T47D (cell line): ENCODE data around the gene PLEKHG7.
"Not testable (repeated sequence)": the region's sequence is repeated elsewhere in the genome, so short reads cannot be mapped to it uniquely, and the experiment has no call there.

Source experiments
- DNase-seq, 2 experiments: peaks; one replicate each; pipeline versions ENCODE4 v3.0.0 to v3.0.0-alpha.2; 2011 to 2012; ENCODE audit warnings: low read depth in 1 of 2, low spot score in 1 of 2
- JUND ChIP-seq: IDR thresholded peaks from 2 replicates; pipeline ENCODE4 v1.6.1; 2012; ENCODE audit warnings: low read depth
- in situ Hi-C: cut with HindIII; loops from 2 replicates; pipeline ENCODE4 v1.10.0; 2016; ENCODE audit warnings: low sequenced_read_pairs, low pct_unique_long_range_greater_than_20kb

The PLEKHG7 gene

DNA sequence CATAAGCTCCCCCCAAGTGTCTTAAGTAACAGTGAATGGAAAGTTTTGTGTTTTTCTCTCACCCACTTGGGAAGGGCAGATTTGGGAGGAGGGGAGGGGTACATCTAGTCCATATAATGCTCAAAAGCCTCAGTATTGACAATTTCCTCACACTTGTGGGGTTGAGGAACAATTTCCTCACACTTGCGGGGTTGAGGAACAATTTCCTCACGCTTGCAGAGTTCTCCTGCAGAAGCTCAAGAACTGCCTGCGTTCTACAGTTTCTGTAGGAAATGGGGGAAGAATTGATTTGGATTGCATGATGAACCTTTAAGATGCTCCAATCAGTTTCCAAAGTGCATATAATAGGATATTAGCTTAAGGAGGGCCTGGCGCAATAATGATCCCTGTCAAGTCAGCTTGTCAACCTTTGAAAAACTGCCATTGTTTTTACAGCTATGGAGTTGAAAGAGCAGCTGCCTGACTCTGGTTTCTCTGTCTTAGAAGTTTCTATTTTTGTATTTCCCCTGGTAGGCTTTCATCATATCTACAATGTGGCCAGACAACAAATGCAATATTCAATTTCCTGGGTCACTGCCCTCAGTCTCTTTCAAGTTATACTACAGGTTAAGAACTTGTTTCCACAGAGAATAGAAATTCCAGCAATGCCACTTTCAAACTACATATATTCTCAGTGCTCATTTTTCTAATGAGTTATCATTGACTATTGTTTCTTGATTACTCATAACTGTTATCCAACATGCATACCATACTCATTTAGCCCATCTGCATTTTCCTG lies 66.5 kb downstream of the PLEKHG7 start:
- DNase-seq, result no peak
- no peak for TF ChIP-seq JUND
- in situ Hi-C loops, result no loop called here

DNA sequence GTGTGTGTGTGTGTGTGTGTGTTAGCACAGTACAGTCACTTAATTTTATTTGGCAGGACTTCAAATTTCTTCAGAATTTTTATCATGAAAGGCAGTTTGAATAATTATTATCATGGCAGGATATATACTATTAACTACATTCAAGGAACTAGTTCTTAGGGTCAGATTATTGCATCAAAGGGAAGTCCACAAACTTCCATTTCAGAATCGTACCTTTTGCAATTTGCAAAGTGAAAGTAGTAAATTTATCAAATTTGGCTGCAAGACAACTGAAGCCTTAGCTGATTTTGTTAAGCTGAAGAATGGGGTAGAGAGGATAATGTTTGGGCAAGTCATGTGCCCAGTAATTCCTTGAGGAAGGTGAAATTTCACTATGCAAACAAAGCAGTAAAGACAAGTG lies 68.2 kb downstream of the PLEKHG7 start:
- no peak for TF ChIP-seq JUND
- DNase-seq, result no peak
- in situ Hi-C loops, result no loop called here

GRCh38 chr12:92775416-92775815 lies 72.6 kb downstream of the PLEKHG7 start:
- in situ Hi-C loops, result no loop called here
- TF ChIP-seq JUND, result no peak
- DNase-seq, result no peak

DNA sequence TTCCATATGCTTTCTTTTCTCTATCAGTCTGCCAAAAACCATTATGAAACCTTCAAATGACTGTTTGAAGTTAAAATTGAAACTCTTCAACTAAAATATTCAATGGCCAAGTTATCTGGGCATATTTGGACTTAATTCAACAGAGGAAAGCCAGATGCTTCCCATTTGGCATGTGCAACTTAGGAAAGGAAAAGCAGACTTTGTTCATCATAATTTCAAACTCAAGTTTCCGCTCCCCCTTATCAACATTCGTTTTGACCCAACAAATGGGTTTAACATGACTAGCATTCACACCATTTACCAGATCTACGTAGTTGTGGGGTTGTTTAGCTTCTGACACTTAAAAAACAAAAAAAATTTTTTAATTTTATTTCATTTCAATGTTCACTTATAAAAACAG lies 75.7 kb downstream of the PLEKHG7 start:
- in situ Hi-C loops, result no loop called here

GRCh38 chr12:92779902-92780301 lies 77.1 kb downstream of the PLEKHG7 start:
- TF ChIP-seq JUND, result no peak
- in situ Hi-C loops, result no loop called here
- DNase-seq, result no peak

More for the DNA sequence above, 75.7 kb downstream of the PLEKHG7 start:
- no peak for TF ChIP-seq JUND
- DNase-seq, result no peak

DNA sequence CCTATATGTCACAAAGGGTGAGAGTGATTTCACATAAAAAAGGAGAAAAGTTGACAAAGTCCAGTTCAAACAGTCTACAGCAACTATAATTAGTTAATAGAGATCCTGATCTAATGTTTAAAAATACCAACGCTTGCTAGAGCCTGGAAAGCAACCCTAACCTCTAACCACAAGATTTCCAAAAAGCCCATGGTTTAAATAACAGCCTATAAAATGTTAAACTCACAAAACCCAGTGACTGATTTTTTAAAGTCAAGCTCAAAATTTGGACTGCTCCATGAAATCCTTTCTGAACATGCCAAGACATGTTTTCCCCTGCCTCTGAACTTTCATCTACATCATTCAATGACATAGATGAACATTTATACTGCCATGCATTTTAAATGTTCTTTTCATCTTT lies 81.6 kb downstream of the PLEKHG7 start:
- no peak for DNase-seq
- in situ Hi-C loops, result no loop called here
- no peak for TF ChIP-seq JUND

DNA sequence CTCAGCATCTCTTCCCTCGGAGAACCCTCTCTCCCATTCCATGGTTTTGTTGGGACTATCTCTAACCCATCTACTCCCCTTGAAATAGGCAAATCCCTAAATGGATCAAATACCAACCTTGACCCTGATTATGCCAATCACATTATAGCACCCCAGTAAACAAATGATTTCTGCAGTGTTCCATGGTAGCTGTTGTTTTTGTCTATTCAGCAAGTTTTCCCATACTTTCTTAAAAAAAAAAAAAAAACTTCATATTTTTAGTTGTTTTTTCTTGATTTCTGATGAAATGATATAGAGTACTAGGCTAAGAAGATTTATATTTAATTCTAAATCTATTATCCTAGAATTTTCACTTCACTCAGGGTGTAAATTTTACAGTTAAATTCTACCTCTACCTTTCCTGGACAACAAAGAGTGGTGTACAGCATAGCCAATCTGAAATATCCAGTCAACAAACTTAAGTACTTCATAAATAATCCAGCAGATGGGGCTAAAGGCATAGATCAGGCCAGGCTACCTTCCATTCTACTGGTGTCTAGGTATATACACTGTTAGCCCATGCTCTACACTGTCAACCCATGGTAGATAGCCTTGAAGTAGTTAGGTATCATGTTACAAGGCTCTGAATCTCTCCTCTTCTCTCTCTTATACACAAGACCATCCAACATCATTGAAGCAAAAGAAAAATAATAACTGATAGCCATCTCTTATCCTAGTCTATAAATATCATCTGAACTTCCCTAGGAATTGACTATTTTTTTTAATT lies 82.2 kb downstream of the PLEKHG7 start:
- in situ Hi-C loops, result no loop called here
- TF ChIP-seq JUND, result no peak
- peak; percentile 48 to 88 for DNase-seq

DNA sequence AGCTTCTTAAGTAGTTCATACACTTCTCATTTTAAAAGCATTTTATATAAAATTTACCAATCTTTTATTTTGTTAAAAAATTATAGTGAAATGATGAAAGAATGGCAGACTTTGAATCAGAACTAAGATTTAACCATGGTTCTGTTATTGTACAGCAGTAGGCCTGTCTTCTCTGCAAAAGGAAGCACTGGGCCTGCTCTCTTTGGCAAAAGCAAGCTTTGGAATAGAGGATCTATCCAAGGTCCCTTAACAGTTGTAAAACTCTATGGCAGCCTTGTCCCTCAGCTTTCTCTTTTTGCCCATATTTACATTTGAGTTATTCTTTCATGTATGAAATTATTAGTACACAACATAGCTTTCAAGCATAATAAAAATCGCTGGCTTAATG lies 82.8 kb downstream of the PLEKHG7 start:
- no peak for TF ChIP-seq JUND
- DNase-seq, result no peak
- in situ Hi-C loops, result no loop called here

GRCh38 chr12:92786045-92786444 lies 83.3 kb downstream of the PLEKHG7 start:
- in situ Hi-C loops, result no loop called here
- DNase-seq, result no peak

DNA sequence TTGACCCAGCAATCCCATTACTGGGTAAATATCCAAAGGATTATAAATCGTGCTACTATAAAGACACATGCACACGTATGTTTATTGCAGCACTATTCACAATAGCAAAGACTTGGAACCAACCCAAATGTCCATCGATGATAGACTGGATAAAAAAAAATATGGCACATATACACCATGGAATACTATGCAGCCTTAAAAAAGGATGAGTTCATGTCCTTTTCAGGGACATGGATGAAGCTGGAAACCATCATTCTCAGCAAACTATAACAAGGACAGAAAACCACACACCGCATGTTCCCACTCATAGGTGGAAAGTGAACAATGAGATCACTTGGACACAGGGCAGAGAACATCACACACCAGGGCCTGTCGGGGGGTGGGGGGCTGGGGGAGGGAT lies 91.6 kb downstream of the PLEKHG7 start:
- in situ Hi-C loops, result not testable (repeated sequence)

More at GRCh38 chr12:92786045-92786444, 83.3 kb downstream of the PLEKHG7 start:
- no peak for TF ChIP-seq JUND

DNA sequence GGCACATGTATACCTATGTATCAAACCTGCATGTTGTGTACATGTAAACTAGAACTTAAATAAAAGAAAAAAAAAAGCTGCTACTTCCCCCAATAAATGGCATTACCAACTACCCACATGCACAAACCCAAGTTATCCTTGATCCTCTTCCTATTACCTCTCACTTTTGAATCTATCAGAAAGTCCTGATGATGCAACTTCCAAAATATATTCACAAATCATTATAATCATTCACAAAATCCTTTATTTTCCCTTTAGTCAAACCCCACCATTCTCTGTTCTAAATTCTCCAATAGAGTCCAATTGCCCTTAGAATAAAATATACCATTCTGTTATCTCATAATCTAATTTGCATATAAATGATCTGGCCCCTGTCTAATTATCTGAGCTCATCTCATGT lies 92.0 kb downstream of the PLEKHG7 start:
- no peak for DNase-seq
- in situ Hi-C loops, result no loop called here

More for the DNA sequence above, 91.6 kb downstream of the PLEKHG7 start:
- not testable (repeated sequence) for DNase-seq

GRCh38 chr12:92796650-92797049 lies 93.9 kb downstream of the PLEKHG7 start:
- TF ChIP-seq JUND, result no peak
- DNase-seq, result no peak
- in situ Hi-C loops, result no loop called here

More for the DNA sequence above, 92.0 kb downstream of the PLEKHG7 start:
- TF ChIP-seq JUND, result no peak

DNA sequence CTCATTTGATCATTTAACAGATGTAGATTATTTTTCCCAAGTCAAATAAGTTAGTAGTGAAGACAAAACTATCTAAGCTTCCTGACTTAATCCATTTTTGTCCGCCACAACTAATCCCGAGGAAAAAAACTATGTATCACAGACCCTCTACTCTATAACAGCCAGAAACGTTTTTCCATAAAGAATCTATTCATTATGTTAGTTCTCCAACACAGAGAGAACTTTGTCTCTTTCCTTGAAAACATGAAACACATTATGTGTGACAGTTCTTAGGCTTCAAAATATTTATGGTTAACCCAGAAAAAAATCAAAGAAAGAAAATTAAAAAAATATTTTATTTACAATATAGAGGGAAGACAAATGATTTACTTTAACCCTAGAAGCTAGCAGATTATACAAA lies 100.1 kb downstream of the PLEKHG7 start:
- in situ Hi-C loops, result no loop called here
- no peak for DNase-seq
- TF ChIP-seq JUND, result no peak
